ENCODE measurements around the gene ETNK2. TPM values are rescaled to one million over a fixed set of nuclear protein-coding genes. Genes with fewer than 3 reads are reported as not detected.

ETNK2 gene
- total and polyA plus RNA-seq, 4 donors, result 24.5 to 119 (median 78.8) TPM

GRCh38 chr1:204089044-204089751 is 62.6 kb downstream of the ETNK2 start:
- Histone ChIP-seq H3K9ac (ENCODE audit: low read depth in 1 of 2, low read length in 2 of 2) (no peak overlapping the region), H3K4me1 (ENCODE audit: control insufficient read depth in 4 of 4, insufficient read depth in 4 of 4, low read length in 3 of 4) (peaks cover 8 to 62% (median 46%) of the 10 kb centered on the region in 4 donors)
- TF ChIP-seq CTCF (IDR thresholded peaks at IDR 0.05; ENCODE audit: low read depth, low read length, missing input control), result no peak
- peak in 1 of 2 donors; percentile 37 for TF ChIP-seq RAD21 (IDR thresholded peaks at IDR 0.05)
- no peak for TF ChIP-seq ATF3 (IDR thresholded peaks at IDR 0.05)
- TF ChIP-seq SP1 (IDR thresholded peaks at IDR 0.05), result peak; percentile 53
- no peak for TF ChIP-seq MAX (IDR thresholded peaks at IDR 0.05)
- peak; percentile 40 for TF ChIP-seq NR2F2 (IDR thresholded peaks at IDR 0.05)
- TF ChIP-seq YY1 (IDR thresholded peaks at IDR 0.05), result no peak

GRCh38 chr1:204088596-204088995 is 63.2 kb downstream of the ETNK2 start:
- no peaks in the 10 kb centered on the region for H3K9me3 ChIP-seq (ENCODE audit: control insufficient read depth in 4 of 4, low read length in 3 of 4)
- no peaks in the 10 kb centered on the region for H3K27me3 ChIP-seq (ENCODE audit: control insufficient read depth in 4 of 4, insufficient read depth in 4 of 4, low read length in 3 of 4)
- H3K4me3 ChIP-seq (ENCODE audit: low read depth in 1 of 3, low read length in 3 of 3), result no peak overlapping the region
- TF ChIP-seq MAX (IDR thresholded peaks at IDR 0.05), result no peak
- TF ChIP-seq EGR1 (IDR thresholded peaks at IDR 0.05; ENCODE audit: low read depth in 2 of 2), result no peak
- TF ChIP-seq FOXA2 (IDR thresholded peaks at IDR 0.05), result no peak
- TF ChIP-seq GABPA (IDR thresholded peaks at IDR 0.05 in 1 of 2, conservative IDR thresholded peaks at IDR 0.05 in 1 of 2), result no peak
- no peak for TF ChIP-seq HNF4G (IDR thresholded peaks at IDR 0.05)
- no peak for TF ChIP-seq ATF3 (IDR thresholded peaks at IDR 0.05)
- no peak for TF ChIP-seq REST (IDR thresholded peaks at IDR 0.05)
- TF ChIP-seq CTCF (IDR thresholded peaks at IDR 0.05; ENCODE audit: low read depth, low read length, missing input control), result no peak
- no peak for TF ChIP-seq JUND (IDR thresholded peaks at IDR 0.05)
- no peak for TF ChIP-seq HNF4A (conservative IDR thresholded peaks at IDR 0.05)
- TF ChIP-seq YY1 (IDR thresholded peaks at IDR 0.05), result no peak
- no peak for TF ChIP-seq RAD21 (IDR thresholded peaks at IDR 0.05)
- TF ChIP-seq SP1 (IDR thresholded peaks at IDR 0.05), result no peak
- no peak for TF ChIP-seq ZBTB33 (IDR thresholded peaks at IDR 0.05)
- TF ChIP-seq TAF1 (conservative IDR thresholded peaks at IDR 0.05), result no peak
- WGBS, result 68% methylated on average over 8 of the region's 8 CpGs
- no peaks in the 10 kb centered on the region for H3K36me3 ChIP-seq (ENCODE audit: control insufficient read depth in 4 of 4, insufficient read depth in 3 of 4, low read depth in 1 of 4, low read length in 3 of 4)
- peaks cover 7 to 64% (median 51%) of the 10 kb centered on the region in 4 donors for H3K4me1 ChIP-seq (ENCODE audit: control insufficient read depth in 4 of 4, insufficient read depth in 4 of 4, low read length in 3 of 4)
- no peak for DNase-seq (ENCODE audit: low spot score)
- no peak overlapping the region for H3K9ac ChIP-seq (ENCODE audit: low read depth in 1 of 2, low read length in 2 of 2)
- H3K27ac ChIP-seq (ENCODE audit: low read depth in 1 of 2, low read length in 2 of 2), result peak overlapping the region; percentile 45 to 63

More at GRCh38 chr1:204089044-204089751, 62.6 kb downstream of the ETNK2 start:
- Histone ChIP-seq H3K4me3 (ENCODE audit: low read depth in 1 of 3, low read length in 3 of 3) (no peak overlapping the region), H3K36me3 (ENCODE audit: control insufficient read depth in 4 of 4, insufficient read depth in 3 of 4, low read depth in 1 of 4, low read length in 3 of 4) (no peaks in the 10 kb centered on the region), H3K27me3 (ENCODE audit: control insufficient read depth in 4 of 4, insufficient read depth in 4 of 4, low read length in 3 of 4) (no peaks in the 10 kb centered on the region), H3K27ac (ENCODE audit: low read depth in 1 of 2, low read length in 2 of 2) (peak overlapping the region; percentile 45 to 63), H3K9me3 (ENCODE audit: control insufficient read depth in 4 of 4, low read length in 3 of 4) (no peaks in the 10 kb centered on the region)
- no peak for DNase-seq (ENCODE audit: low spot score)
- 76% methylated on average over 15 of the region's 15 CpGs for WGBS
